Liver (tissue), 9 donors: ENCODE results near the gene LOXHD1. TPM values are rescaled to one million over a fixed set of nuclear protein-coding genes. Genes with fewer than 3 reads are reported as not detected.

Experiments used
- DNase-seq: peaks from one replicate; pipeline ENCODE4 v3.0.0-alpha.2; 2017; ENCODE audit warnings: low spot score
- H3K27ac ChIP-seq, 2 donors: one replicate each; pipeline ENCODE4 v1.7.0; 2013; ENCODE audit warnings: inconsistent platforms in 2 of 2, low read length in 2 of 2, control low read depth in 1 of 2, low read depth in 1 of 2, mild to moderate bottlenecking in 1 of 2
- H3K27me3 ChIP-seq, 4 donors: one replicate each; pipeline versions ENCODE4 v1.6.1 to v1.7.0; 2013; ENCODE audit warnings: low read length in 3 of 4, inconsistent platforms in 1 of 4, mild to moderate bottlenecking in 1 of 4, moderate library complexity in 1 of 4; ENCODE audit not compliant: control insufficient read depth in 4 of 4, insufficient read depth in 4 of 4
- H3K36me3 ChIP-seq, 4 donors: one replicate each; pipeline versions ENCODE4 v1.6.1 to v1.7.0; 2013; ENCODE audit warnings: low read length in 3 of 4, mild to moderate bottlenecking in 3 of 4, low read depth in 1 of 4, moderate library complexity in 1 of 4; ENCODE audit not compliant: control insufficient read depth in 4 of 4, insufficient read depth in 3 of 4
- H3K4me1 ChIP-seq, 4 donors: one replicate each; pipeline versions ENCODE4 v1.6.1 to v1.7.0; 2013; ENCODE audit warnings: low read length in 3 of 4, mild to moderate bottlenecking in 3 of 4, moderate library complexity in 1 of 4; ENCODE audit not compliant: control insufficient read depth in 4 of 4, insufficient read depth in 4 of 4
- H3K4me3 ChIP-seq, 3 donors: one replicate each; pipeline versions ENCODE4 v1.6.1 to v1.7.0; 2013; ENCODE audit warnings: low read length in 3 of 3, control low read depth in 1 of 3, low read depth in 1 of 3, mild to moderate bottlenecking in 1 of 3
- H3K9ac ChIP-seq, 2 donors: one replicate each; pipeline ENCODE4 v1.7.0; 2013; ENCODE audit warnings: low read length in 2 of 2, mild to moderate bottlenecking in 2 of 2, moderate library complexity in 2 of 2, control low read depth in 1 of 2, low read depth in 1 of 2
- H3K9me3 ChIP-seq, 4 donors: one replicate each; pipeline versions ENCODE4 v1.6.1 to v1.7.0; 2013; ENCODE audit warnings: low read length in 3 of 4; ENCODE audit not compliant: control insufficient read depth in 4 of 4
- EGR1 ChIP-seq, 2 donors: IDR thresholded peaks; 2 replicates each; pipeline ENCODE4 v1.6.1; 2016 to 2018; ENCODE audit warnings: antibody characterized with exemption in 2 of 2, low read depth in 2 of 2
- FOXA1 ChIP-seq: IDR thresholded peaks from 2 replicates; pipeline ENCODE4 v1.6.1; 2016; ENCODE audit warnings: antibody characterized with exemption
- FOXA2 ChIP-seq: IDR thresholded peaks from 2 replicates; pipeline ENCODE4 v1.6.1; 2016; ENCODE audit warnings: antibody characterized with exemption
- GABPA ChIP-seq, 2 donors: IDR thresholded peaks in 1 of 2; conservative IDR thresholded peaks in 1 of 2; 2 replicates each; pipeline ENCODE4 v1.6.1; 2016; ENCODE audit warnings: antibody characterized with exemption in 2 of 2, mild to moderate bottlenecking in 1 of 2, moderate library complexity in 1 of 2
- HNF4A ChIP-seq, 2 donors: conservative IDR thresholded peaks; 2 replicates each; pipeline ENCODE4 v1.6.1; 2016; ENCODE audit warnings: antibody characterized with exemption in 2 of 2, mild to moderate bottlenecking in 2 of 2
- HNF4G ChIP-seq: IDR thresholded peaks from 2 replicates; pipeline ENCODE4 v1.6.1; 2016; ENCODE audit warnings: antibody characterized with exemption
- JUND ChIP-seq, 2 donors: IDR thresholded peaks; 2 replicates each; pipeline ENCODE4 v1.6.1; 2016; ENCODE audit warnings: antibody characterized with exemption in 2 of 2
- NR2F2 ChIP-seq: IDR thresholded peaks from 2 replicates; pipeline ENCODE4 v1.6.1; 2016; ENCODE audit warnings: antibody characterized with exemption
- RAD21 ChIP-seq, 2 donors: IDR thresholded peaks; 2 replicates each; pipeline ENCODE4 v1.6.1; 2016; ENCODE audit warnings: antibody characterized with exemption in 2 of 2, mild to moderate bottlenecking in 2 of 2
- RXRA ChIP-seq, 2 donors: IDR thresholded peaks; 2 replicates each; pipeline ENCODE4 v1.6.1; 2017 to 2018; ENCODE audit warnings: antibody characterized with exemption in 2 of 2, mild to moderate bottlenecking in 1 of 2
- SP1 ChIP-seq: IDR thresholded peaks from 2 replicates; pipeline ENCODE4 v1.6.1; 2018; ENCODE audit warnings: antibody characterized with exemption, mild to moderate bottlenecking
- TAF1 ChIP-seq: conservative IDR thresholded peaks from 2 replicates; pipeline ENCODE4 v1.6.1; 2016; ENCODE audit warnings: antibody characterized with exemption, mild to moderate bottlenecking
- YY1 ChIP-seq: IDR thresholded peaks from 2 replicates; pipeline ENCODE4 v1.6.1; 2016; ENCODE audit warnings: antibody characterized with exemption, mild to moderate bottlenecking
- WGBS: extraction: QIAGEN DNeasy Blood & Tissue Kit; methylation state at CpG from one replicate; pipeline ENCODE4 v1.1.7; 2013; 5-methylcytosine and 5-hydroxymethylcytosine counted together
- polyA plus RNA-seq, 2 donors: library from polyadenylated mRNA; stranded (reverse) in 1 of 2; unstranded in 1 of 2; fragments of 200-250 nt in 1 of 2; fragments of >200 nt in 1 of 2; fragmentation: Nextera tagmentation in 1 of 2; extraction: Ambion mirVana in 1 of 2; gene quantifications; one replicate each; pipeline versions ENCODE4 v1.2.1 to v1.2.3, GENCODE V29; 2013 to 2015
- total RNA-seq, 2 donors: library from RNA; depleted of rRNA; stranded (reverse); fragments of >200 nt; gene quantifications; one replicate each; pipeline ENCODE4 v1.2.3, GENCODE V29; 2014
- TF ChIP-seq, protein P1 (sequence below): fragments of 150-350 bp; IDR thresholded peaks from 2 replicates; pipeline ENCODE4 v1.5.1; 2017; ENCODE audit warnings: improper control_type of control experiment, low read depth, low read length; ENCODE audit not compliant: missing input control
- TF ChIP-seq, protein P2 (sequence below): IDR thresholded peaks from 2 replicates; pipeline ENCODE4 v1.6.1; 2016; ENCODE audit warnings: antibody characterized with exemption
- TF ChIP-seq, protein P3 (sequence below): IDR thresholded peaks from 2 replicates; pipeline ENCODE4 v1.6.1; 2016; ENCODE audit warnings: antibody characterized with exemption, mild to moderate bottlenecking
- TF ChIP-seq, protein P4 (sequence below): IDR thresholded peaks from 2 replicates; pipeline ENCODE4 v1.6.1; 2016; ENCODE audit warnings: antibody characterized with exemption
- TF ChIP-seq, protein P5 (sequence below): IDR thresholded peaks from 2 replicates; pipeline ENCODE4 v1.6.1; 2016; ENCODE audit warnings: antibody characterized with exemption
- donor health status: healthy.
- donor health status: healthy.
- donor health status: healthy.
- donor health status: healthy.
- donor health status: healthy.

The LOXHD1 gene
- total and polyA plus RNA-seq, 4 donors = 0.09 to 0.25 TPM; not detected in 2

DNA sequence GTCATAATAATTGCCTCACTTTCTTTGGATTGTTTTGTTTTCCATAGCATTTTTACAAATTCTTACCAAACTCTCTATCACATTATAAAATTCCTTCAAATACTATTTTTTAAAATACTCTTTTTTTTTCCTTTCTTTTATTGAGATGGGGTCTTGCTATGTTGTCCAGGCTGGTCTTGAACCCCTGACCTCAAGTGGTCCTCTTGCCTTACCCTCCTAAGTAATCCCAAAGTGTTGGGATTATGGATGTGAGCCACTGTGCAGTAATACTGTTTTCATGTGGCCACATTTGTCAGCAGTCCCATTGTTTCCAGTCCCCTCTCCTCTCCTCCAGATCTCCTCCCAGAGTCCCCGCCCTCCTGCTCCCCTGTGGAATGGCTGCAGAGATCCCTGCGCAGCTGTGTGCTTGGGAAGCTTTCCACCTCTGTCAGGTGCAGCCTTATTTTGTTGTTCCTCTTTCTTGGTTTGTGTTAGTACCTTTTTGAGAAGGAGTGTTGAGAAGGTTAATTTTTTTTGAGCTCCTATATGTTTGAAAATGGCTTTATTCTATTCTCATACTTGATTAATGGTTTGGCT lies 227.3 kb downstream of the LOXHD1 start:
- H3K4me3 ChIP-seq = no peak overlapping the region
- no peak overlapping the region for H3K9ac ChIP-seq
- 91% methylated on average over 2 of the region's 2 CpGs for WGBS
- TF ChIP-seq GABPA (IDR thresholded peaks at IDR 0.05 in 1 of 2, conservative IDR thresholded peaks at IDR 0.05 in 1 of 2) = no peak
- no peak for TF ChIP-seq YY1
- TF ChIP-seq TAF1 = no peak
- TF ChIP-seq FOXA2 = no peak
- TF ChIP-seq, protein P1, sequence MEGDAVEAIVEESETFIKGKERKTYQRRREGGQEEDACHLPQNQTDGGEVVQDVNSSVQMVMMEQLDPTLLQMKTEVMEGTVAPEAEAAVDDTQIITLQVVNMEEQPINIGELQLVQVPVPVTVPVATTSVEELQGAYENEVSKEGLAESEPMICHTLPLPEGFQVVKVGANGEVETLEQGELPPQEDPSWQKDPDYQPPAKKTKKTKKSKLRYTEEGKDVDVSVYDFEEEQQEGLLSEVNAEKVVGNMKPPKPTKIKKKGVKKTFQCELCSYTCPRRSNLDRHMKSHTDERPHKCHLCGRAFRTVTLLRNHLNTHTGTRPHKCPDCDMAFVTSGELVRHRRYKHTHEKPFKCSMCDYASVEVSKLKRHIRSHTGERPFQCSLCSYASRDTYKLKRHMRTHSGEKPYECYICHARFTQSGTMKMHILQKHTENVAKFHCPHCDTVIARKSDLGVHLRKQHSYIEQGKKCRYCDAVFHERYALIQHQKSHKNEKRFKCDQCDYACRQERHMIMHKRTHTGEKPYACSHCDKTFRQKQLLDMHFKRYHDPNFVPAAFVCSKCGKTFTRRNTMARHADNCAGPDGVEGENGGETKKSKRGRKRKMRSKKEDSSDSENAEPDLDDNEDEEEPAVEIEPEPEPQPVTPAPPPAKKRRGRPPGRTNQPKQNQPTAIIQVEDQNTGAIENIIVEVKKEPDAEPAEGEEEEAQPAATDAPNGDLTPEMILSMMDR = no peak
- TF ChIP-seq RXRA (IDR thresholded peaks at IDR 0.05) = no peak
- TF ChIP-seq SP1 = no peak
- TF ChIP-seq NR2F2 = no peak
- no peak for TF ChIP-seq RAD21 (IDR thresholded peaks at IDR 0.05)
- TF ChIP-seq HNF4A (conservative IDR thresholded peaks at IDR 0.05) = no peak
- TF ChIP-seq, protein P2, sequence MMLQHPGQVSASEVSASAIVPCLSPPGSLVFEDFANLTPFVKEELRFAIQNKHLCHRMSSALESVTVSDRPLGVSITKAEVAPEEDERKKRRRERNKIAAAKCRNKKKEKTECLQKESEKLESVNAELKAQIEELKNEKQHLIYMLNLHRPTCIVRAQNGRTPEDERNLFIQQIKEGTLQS = no peak
- TF ChIP-seq EGR1 (IDR thresholded peaks at IDR 0.05; ENCODE audit: low read depth in 2 of 2) = no peak
- TF ChIP-seq, protein P3, sequence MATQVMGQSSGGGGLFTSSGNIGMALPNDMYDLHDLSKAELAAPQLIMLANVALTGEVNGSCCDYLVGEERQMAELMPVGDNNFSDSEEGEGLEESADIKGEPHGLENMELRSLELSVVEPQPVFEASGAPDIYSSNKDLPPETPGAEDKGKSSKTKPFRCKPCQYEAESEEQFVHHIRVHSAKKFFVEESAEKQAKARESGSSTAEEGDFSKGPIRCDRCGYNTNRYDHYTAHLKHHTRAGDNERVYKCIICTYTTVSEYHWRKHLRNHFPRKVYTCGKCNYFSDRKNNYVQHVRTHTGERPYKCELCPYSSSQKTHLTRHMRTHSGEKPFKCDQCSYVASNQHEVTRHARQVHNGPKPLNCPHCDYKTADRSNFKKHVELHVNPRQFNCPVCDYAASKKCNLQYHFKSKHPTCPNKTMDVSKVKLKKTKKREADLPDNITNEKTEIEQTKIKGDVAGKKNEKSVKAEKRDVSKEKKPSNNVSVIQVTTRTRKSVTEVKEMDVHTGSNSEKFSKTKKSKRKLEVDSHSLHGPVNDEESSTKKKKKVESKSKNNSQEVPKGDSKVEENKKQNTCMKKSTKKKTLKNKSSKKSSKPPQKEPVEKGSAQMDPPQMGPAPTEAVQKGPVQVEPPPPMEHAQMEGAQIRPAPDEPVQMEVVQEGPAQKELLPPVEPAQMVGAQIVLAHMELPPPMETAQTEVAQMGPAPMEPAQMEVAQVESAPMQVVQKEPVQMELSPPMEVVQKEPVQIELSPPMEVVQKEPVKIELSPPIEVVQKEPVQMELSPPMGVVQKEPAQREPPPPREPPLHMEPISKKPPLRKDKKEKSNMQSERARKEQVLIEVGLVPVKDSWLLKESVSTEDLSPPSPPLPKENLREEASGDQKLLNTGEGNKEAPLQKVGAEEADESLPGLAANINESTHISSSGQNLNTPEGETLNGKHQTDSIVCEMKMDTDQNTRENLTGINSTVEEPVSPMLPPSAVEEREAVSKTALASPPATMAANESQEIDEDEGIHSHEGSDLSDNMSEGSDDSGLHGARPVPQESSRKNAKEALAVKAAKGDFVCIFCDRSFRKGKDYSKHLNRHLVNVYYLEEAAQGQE = no peak
- no peak for TF ChIP-seq JUND (IDR thresholded peaks at IDR 0.05)
- TF ChIP-seq, protein P4, sequence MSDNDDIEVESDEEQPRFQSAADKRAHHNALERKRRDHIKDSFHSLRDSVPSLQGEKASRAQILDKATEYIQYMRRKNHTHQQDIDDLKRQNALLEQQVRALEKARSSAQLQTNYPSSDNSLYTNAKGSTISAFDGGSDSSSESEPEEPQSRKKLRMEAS = no peak
- no peak for TF ChIP-seq FOXA1
- no peak for TF ChIP-seq HNF4G
- TF ChIP-seq, protein P5, sequence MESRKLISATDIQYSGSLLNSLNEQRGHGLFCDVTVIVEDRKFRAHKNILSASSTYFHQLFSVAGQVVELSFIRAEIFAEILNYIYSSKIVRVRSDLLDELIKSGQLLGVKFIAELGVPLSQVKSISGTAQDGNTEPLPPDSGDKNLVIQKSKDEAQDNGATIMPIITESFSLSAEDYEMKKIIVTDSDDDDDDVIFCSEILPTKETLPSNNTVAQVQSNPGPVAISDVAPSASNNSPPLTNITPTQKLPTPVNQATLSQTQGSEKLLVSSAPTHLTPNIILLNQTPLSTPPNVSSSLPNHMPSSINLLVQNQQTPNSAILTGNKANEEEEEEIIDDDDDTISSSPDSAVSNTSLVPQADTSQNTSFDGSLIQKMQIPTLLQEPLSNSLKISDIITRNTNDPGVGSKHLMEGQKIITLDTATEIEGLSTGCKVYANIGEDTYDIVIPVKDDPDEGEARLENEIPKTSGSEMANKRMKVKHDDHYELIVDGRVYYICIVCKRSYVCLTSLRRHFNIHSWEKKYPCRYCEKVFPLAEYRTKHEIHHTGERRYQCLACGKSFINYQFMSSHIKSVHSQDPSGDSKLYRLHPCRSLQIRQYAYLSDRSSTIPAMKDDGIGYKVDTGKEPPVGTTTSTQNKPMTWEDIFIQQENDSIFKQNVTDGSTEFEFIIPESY = no peak
- H3K36me3 ChIP-seq = no peaks in the 10 kb centered on the region
- H3K4me1 ChIP-seq = peaks cover 4 to 15% (median 7%) of the 10 kb centered on the region in 4 donors
- no peak overlapping the region for H3K27ac ChIP-seq
- no peaks in the 10 kb centered on the region for H3K9me3 ChIP-seq
- DNase-seq = no peak
- H3K27me3 ChIP-seq = no peaks in the 10 kb centered on the region
